Esophagus muscularis mucosa (tissue), 4 donors: ENCODE measurements around the gene PLIN3. TPM values are rescaled to one million over a fixed set of nuclear protein-coding genes. Genes with fewer than 3 reads are reported as not detected.
"Not testable (repeated sequence)": the region's sequence is repeated elsewhere in the genome, so short reads cannot be mapped to it uniquely, and the experiment has no call there.

Experiments used
- DNase-seq: peaks from one replicate; pipeline ENCODE4 v3.0.0-alpha.2; 2017; ENCODE audit errors: extremely low spot score
- H3K27ac ChIP-seq, 4 donors: fragments of 200-600 bp; sonication (generic); replicated peaks in 1 of 4; 1 replicate in 3 of 4; 2 replicates in 1 of 4; pipeline ENCODE4 v1.5.1; 2016 to 2019; ENCODE audit warnings: mild to moderate bottlenecking in 1 of 4
- H3K27me3 ChIP-seq, 4 donors: fragments of 200-600 bp; sonication (generic); one replicate each; pipeline versions ENCODE4 v1.5.1 to v1.6.0; 2016 to 2019
- H3K36me3 ChIP-seq, 4 donors: fragments of 200-600 bp; sonication (generic); one replicate each; pipeline ENCODE4 v1.5.1; 2016 to 2019
- H3K4me1 ChIP-seq, 4 donors: fragments of 200-600 bp; sonication (generic); one replicate each; pipeline ENCODE4 v1.5.1; 2016 to 2019
- H3K4me3 ChIP-seq, 4 donors: fragments of 200-600 bp; sonication (generic); 1 replicate in 2 of 4; 2 replicates in 2 of 4; pipeline ENCODE4 v1.5.1; 2016 to 2019; ENCODE audit warnings: mild to moderate bottlenecking in 4 of 4, moderate library complexity in 1 of 4
- H3K9me3 ChIP-seq, 4 donors: fragments of 200-600 bp; sonication (generic); 1 replicate in 3 of 4; 2 replicates in 1 of 4; pipeline ENCODE4 v1.5.1; 2016 to 2019
- CTCF ChIP-seq, 3 experiments: fragments of 200-600 bp in 2 of 3; fragments of 450-650 bp in 1 of 3; sonication (generic) in 2 of 3; IDR thresholded peaks; one replicate each; pipeline ENCODE4 v1.5.1; 2017 to 2019; ENCODE audit warnings: antibody characterized with exemption in 3 of 3, mild to moderate bottlenecking in 2 of 3, moderate library complexity in 1 of 3
- EP300 ChIP-seq: sonication (generic); formaldehyde crosslinking; IDR thresholded peaks from one replicate; pipeline ENCODE4 v1.6.1; 2017; ENCODE audit warnings: antibody characterized with exemption
- POLR2A ChIP-seq: fragments of 450-650 bp; IDR thresholded peaks from one replicate; pipeline ENCODE4 v1.6.1; 2017; ENCODE audit warnings: antibody characterized with exemption, moderate library complexity, mild to moderate bottlenecking, low read depth
- POLR2AphosphoS5 ChIP-seq, 2 donors: sonication (generic); formaldehyde crosslinking; IDR thresholded peaks; one replicate each; pipeline ENCODE4 v1.6.1; 2017; ENCODE audit warnings: antibody characterized with exemption in 2 of 2
- WGBS: methylation state at CpG from one replicate; pipeline ENCODE4 v1.1.5; 2018; 5-methylcytosine and 5-hydroxymethylcytosine counted together
- intact Hi-C: fragments of 100-400 bp; cut with DNase I; formaldehyde crosslinking; loops from one replicate; pipeline ENCODE4 v1.15.1; 2023
- total RNA-seq, 4 donors: library from RNA; depleted of rRNA; stranded (reverse); fragments of >200 nt; gene quantifications; one replicate each; pipeline versions ENCODE4 v1.1.0 to v1.2.1, GENCODE V29; 2016

PLIN3 gene
- total RNA-seq, 4 donors from 2014 or later, result 15.4 to 69.0 (median 51.1) TPM

DNA sequence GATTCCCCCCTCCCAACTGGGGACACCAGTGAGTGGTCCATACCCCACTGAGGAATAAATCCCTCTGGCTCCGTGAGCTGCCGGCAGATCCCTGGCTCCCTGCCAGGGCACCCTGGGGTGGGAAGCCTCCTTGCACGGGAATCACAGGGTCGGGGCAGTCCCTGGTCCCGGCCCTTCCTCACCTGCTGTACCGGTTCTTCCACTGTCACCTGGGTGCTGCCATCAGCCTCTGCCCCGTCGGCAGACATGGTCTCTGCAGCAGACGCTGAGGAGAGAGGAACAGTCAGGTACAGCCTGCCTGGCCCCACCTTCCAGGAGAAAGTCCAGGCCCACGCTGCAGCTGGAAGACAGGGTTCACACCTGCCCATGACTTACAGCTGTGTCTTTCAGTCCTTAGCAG is 6.3 kb downstream of the PLIN3 start:
- Histone ChIP-seq H3K27ac (no peak overlapping the region), H3K9me3 (no peaks in the 10 kb centered on the region), H3K4me3 (no peak overlapping the region), H3K27me3 (no peaks in the 10 kb centered on the region), H3K36me3 (peaks cover 14 to 62% (median 49%) of the 10 kb centered on the region in 4 donors), H3K4me1 (peaks cover 0 to 15% (median 1%) of the 10 kb centered on the region in 4 donors)
- no peak for DNase-seq
- intact Hi-C loops, result loop anchor here (10.0 kb wide), 1 partner anchor 126 kb away; no protein-coding TSS in a partner anchor
- 80% methylated on average over 8 of the region's 10 CpGs for WGBS
- TF ChIP-seq EP300 (no peak), POLR2AphosphoS5 (IDR thresholded peaks at IDR 0.05) (no peak), POLR2A (no peak), CTCF (IDR thresholded peaks at IDR 0.05) (no peak)

- TF ChIP-seq EP300, result no peak
- TF ChIP-seq POLR2AphosphoS5 (IDR thresholded peaks at IDR 0.05), result no peak
- no peak for TF ChIP-seq CTCF (IDR thresholded peaks at IDR 0.05)
- TF ChIP-seq POLR2A, result no peak
- Histone ChIP-seq H3K9me3 (no peaks in the 10 kb centered on the region), H3K4me1 (peaks cover 0 to under 1% (median 0%) of the 10 kb centered on the region in 4 donors), H3K27ac (no peak overlapping the region), H3K4me3 (no peak overlapping the region), H3K27me3 (no peaks in the 10 kb centered on the region), H3K36me3 (peaks cover 14 to 75% (median 62%) of the 10 kb centered on the region in 4 donors)
- intact Hi-C loops, result loop anchor here (10.0 kb wide), 1 partner anchor 125 kb away; no protein-coding TSS in a partner anchor
- DNase-seq, result no peak
- WGBS, result 93% methylated on average over 11 of the region's 11 CpGs
Observed at GRCh38 chr19:4859697-4860096, 7.8 kb downstream of the PLIN3 start.

GRCh38 chr19:4856468-4856867 is 11.0 kb downstream of the PLIN3 start:
- intact Hi-C loops, H3K9me3 ChIP-seq, DNase-seq, H3K4me1 ChIP-seq, H3K27me3 ChIP-seq, H3K27ac ChIP-seq, H3K4me3 ChIP-seq: not testable (repeated sequence)
- WGBS, result 88% methylated on average over 12 of the region's 12 CpGs
- peaks cover 14 to 97% (median 74%) of the 10 kb centered on the region in 4 donors for H3K36me3 ChIP-seq

DNA sequence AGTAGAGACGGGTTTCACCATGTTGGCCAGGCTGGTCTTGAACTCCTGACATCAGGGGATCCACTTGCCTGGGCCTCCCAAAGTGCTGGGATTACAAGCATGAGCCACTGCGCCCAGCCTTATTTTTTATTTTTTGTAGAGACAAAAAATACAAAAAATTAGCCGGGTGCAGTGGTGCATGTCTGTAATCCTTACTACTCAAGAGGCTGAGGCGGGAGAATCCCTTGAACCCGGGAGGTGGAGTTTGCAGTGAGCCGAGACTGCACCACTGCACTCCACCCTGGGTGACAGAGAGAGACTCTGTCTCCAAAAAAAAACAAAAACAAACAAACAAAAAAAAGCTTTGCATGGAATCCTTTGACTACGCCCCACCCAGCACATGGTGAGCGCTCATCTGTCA is 14.0 kb downstream of the PLIN3 start:
- H3K4me1 ChIP-seq, H3K4me3 ChIP-seq, DNase-seq, H3K27me3 ChIP-seq, H3K27ac ChIP-seq, H3K9me3 ChIP-seq: not testable (repeated sequence)
- intact Hi-C loops, result loop anchor here (2.0 kb wide), 1 partner anchor 45 kb away; no protein-coding TSS in a partner anchor
- peaks cover 4 to 94% (median 69%) of the 10 kb centered on the region in 4 donors for H3K36me3 ChIP-seq
- 87% methylated on average over 8 of the region's 8 CpGs for WGBS

GRCh38 chr19:4852484-4852883 is 15.0 kb downstream of the PLIN3 start:
- Histone ChIP-seq H3K9me3 (no peaks in the 10 kb centered on the region), H3K27ac (no peak overlapping the region), H3K4me3 (no peak overlapping the region), H3K36me3 (peaks cover 8 to 94% (median 70%) of the 10 kb centered on the region in 4 donors), H3K27me3 (no peaks in the 10 kb centered on the region), H3K4me1 (no peaks in the 10 kb centered on the region)
- no peak for DNase-seq
- TF ChIP-seq CTCF (IDR thresholded peaks at IDR 0.05) (no peak), POLR2A (no peak), POLR2AphosphoS5 (IDR thresholded peaks at IDR 0.05) (no peak), EP300 (no peak)
- 91% methylated on average over 6 of the region's 6 CpGs for WGBS
- intact Hi-C loops, result loop anchor here (2.0 kb wide), 1 partner anchor 44 kb away; no protein-coding TSS in a partner anchor
